ENCODE measurements around the gene RNF34. TPM values are rescaled to one million over a fixed set of nuclear protein-coding genes. Genes with fewer than 3 reads are reported as not detected.

Gene RNF34
- total and polyA plus RNA-seq, 2 of the 13 experiments (the other 11 are each of a cell fraction or from before 2014, with no cell fraction given): 36.8 to 53.2 TPM

- TF ChIP-seq POGK (CRISPR knock-in tag; conservative IDR thresholded peaks at IDR 0.05) (no peak), FOXK2 (IDR thresholded peaks at IDR 0.05) (no peak), ZNF343 (CRISPR knock-in tag; IDR thresholded peaks at IDR 0.05) (no peak), PREB (CRISPR knock-in tag; IDR thresholded peaks at IDR 0.05) (no peak), ZNF672 (CRISPR knock-in tag; IDR thresholded peaks at IDR 0.05) (no peak), MXD1 (CRISPR knock-in tag; IDR thresholded peaks at IDR 0.05) (no peak), GRHL1 (CRISPR knock-in tag; conservative IDR thresholded peaks at IDR 0.05) (no peak), HMGA1 (CRISPR knock-in tag; conservative IDR thresholded peaks at IDR 0.05) (no peak), CENPT (CRISPR knock-in tag; IDR thresholded peaks at IDR 0.05; ENCODE audit: low read depth) (no peak), FOXP1 (IDR thresholded peaks at IDR 0.05) (no peak), FOXP1 (CRISPR knock-in tag; IDR thresholded peaks at IDR 0.05) (peak; percentile 89), NFE2L1 (CRISPR knock-in tag; IDR thresholded peaks at IDR 0.05; ENCODE audit: borderline replicate concordance) (no peak), ZBTB34 (CRISPR knock-in tag; IDR thresholded peaks at IDR 0.05) (no peak), ONECUT2 (CRISPR knock-in tag; IDR thresholded peaks at IDR 0.05) (no peak), PHF21A (CRISPR knock-in tag; IDR thresholded peaks at IDR 0.05) (no peak), FUBP1 (CRISPR knock-in tag; IDR thresholded peaks at IDR 0.05; ENCODE audit: borderline replicate concordance) (no peak), THAP9 (CRISPR knock-in tag; IDR thresholded peaks at IDR 0.05; ENCODE audit: borderline replicate concordance) (no peak)
Observed at GRCh38 chr12:121376754-121377697, 22.9 kb upstream of the RNF34 start (continued).
